Common myeloid progenitor, CD34-positive (primary cell): ENCODE measurements around the gene LRP4.

Experiments used
- CTCF ChIA-PET: fragments of 350-600 bp; sonication (Branson Sonifier 250); formaldehyde crosslinking; loops from one replicate; lab custom pipeline; 2021; ENCODE audit warnings: antibody characterized with exemption; lab: Charles Lee
- POLR2A ChIA-PET: fragments of 350-600 bp; sonication (Branson Sonifier 250); formaldehyde crosslinking; loops from one replicate; lab custom pipeline; 2021; ENCODE audit warnings: antibody characterized with exemption; lab: Charles Lee
- DNase-seq, 3 donors: peaks; one replicate each; pipeline versions ENCODE4 v3.0.0 to v3.0.0-alpha.2; 2013
- H3K27ac ChIP-seq, 2 experiments: 1 replicate in 1 of 2; 2 replicates in 1 of 2; pipeline ENCODE4 v1.7.0; 2013; ENCODE audit warnings: inconsistent platforms in 2 of 2, low read length in 2 of 2, mild to moderate bottlenecking in 2 of 2, low read depth in 1 of 2, moderate library complexity in 1 of 2; ENCODE audit not compliant: severe bottlenecking in 2 of 2, insufficient read depth in 1 of 2, poor library complexity in 1 of 2
- H3K27me3 ChIP-seq, 5 experiments: replicated peaks in 2 of 5; 1 replicate in 3 of 5; 2 replicates in 2 of 5; pipeline versions ENCODE4 v1.6.1 to v1.7.0; 2013; ENCODE audit warnings: low read length in 4 of 5, mild to moderate bottlenecking in 2 of 5, moderate library complexity in 2 of 5, inconsistent platforms in 1 of 5; ENCODE audit not compliant: insufficient read depth in 5 of 5, control insufficient read depth in 4 of 5
- H3K36me3 ChIP-seq, 4 experiments: 1 replicate in 2 of 4; 2 replicates in 2 of 4; pipeline versions ENCODE4 v1.6.1 to v1.7.0; 2013; ENCODE audit warnings: low read length in 3 of 4, control low read depth in 1 of 4, mild to moderate bottlenecking in 1 of 4; ENCODE audit not compliant: control insufficient read depth in 4 of 4, insufficient read depth in 4 of 4
- H3K4me1 ChIP-seq, 4 experiments: 1 replicate in 3 of 4; 2 replicates in 1 of 4; pipeline versions ENCODE4 v1.6.1 to v1.7.1; 2013; ENCODE audit warnings: low read length in 3 of 4, mild to moderate bottlenecking in 3 of 4, control low read depth in 1 of 4, inconsistent platforms in 1 of 4, moderate library complexity in 1 of 4; ENCODE audit not compliant: control insufficient read depth in 4 of 4, insufficient read depth in 4 of 4; ENCODE audit errors: control extremely low read depth in 1 of 4
- H3K4me3 ChIP-seq, 7 experiments: 1 replicate in 4 of 7; 2 replicates in 3 of 7; pipeline versions ENCODE4 v1.5.1 to v1.7.0; 2013; ENCODE audit warnings: mild to moderate bottlenecking in 7 of 7, low read length in 6 of 7, moderate library complexity in 6 of 7, inconsistent platforms in 2 of 7, low read depth in 2 of 7, control low read depth in 1 of 7; ENCODE audit not compliant: insufficient read depth in 4 of 7, control insufficient read depth in 1 of 7; ENCODE audit errors: extremely low read depth in 1 of 7
- H3K9me3 ChIP-seq, 5 experiments: 1 replicate in 4 of 5; 2 replicates in 1 of 5; pipeline versions ENCODE4 v1.6.1 to v1.7.1; 2013; ENCODE audit warnings: low read length in 4 of 5, mild to moderate bottlenecking in 2 of 5, inconsistent platforms in 1 of 5, low read depth in 1 of 5, moderate library complexity in 1 of 5; ENCODE audit not compliant: control insufficient read depth in 4 of 5, insufficient read depth in 2 of 5; ENCODE audit errors: control extremely low read depth in 1 of 5
- WGBS: methylation state at CpG from one replicate; pipeline ENCODE4 v1.1.5; 2013; ENCODE audit not compliant: insufficient coverage; 5-methylcytosine and 5-hydroxymethylcytosine counted together

Gene LRP4

GRCh38 chr11:46898396-46899095 lies 19.8 kb downstream of the LRP4 start:
- Histone ChIP-seq H3K36me3 (no peaks in the 10 kb centered on the region), H3K27ac (no peak overlapping the region), H3K27me3 (no peaks in the 10 kb centered on the region), H3K4me1 (peaks cover 0 to under 1% (median 0%) of the 10 kb centered on the region in 4 experiments), H3K4me3 (no peak overlapping the region), H3K9me3 (no peaks in the 10 kb centered on the region)
- ChIA-PET POLR2A (interaction anchor here (0.5 kb wide), 1 partner anchor 18 kb away, joined by 3 read pairs; no protein-coding TSS in a partner anchor), CTCF (interaction anchor here (1.2 to 1.5 kb wide), 3 partner anchors 10 to 263 kb away, joined by 3 to 6 read pairs (median 4); no protein-coding TSS in a partner anchor)
- WGBS = 97% methylated on average over 17 of the region's 17 CpGs
- no peak for DNase-seq

- Histone ChIP-seq H3K27me3 (no peaks in the 10 kb centered on the region), H3K36me3 (no peaks in the 10 kb centered on the region), H3K9me3 (no peaks in the 10 kb centered on the region), H3K27ac (no peak overlapping the region), H3K4me1 (no peaks in the 10 kb centered on the region), H3K4me3 (no peak overlapping the region)
- CTCF ChIA-PET = interaction anchor here (0.8 to 1.5 kb wide), 3 partner anchors 16 to 253 kb away, joined by 3 to 6 read pairs (median 4); no protein-coding TSS in a partner anchor
- 94% methylated on average over 8 of the region's 10 CpGs for WGBS
- peak in 2 of 3 donors; percentile 63 to 69 for DNase-seq
- POLR2A ChIA-PET = no interaction called here
Measured at GRCh38 chr11:46896719-46897406, 21.5 kb downstream of the LRP4 start.

- no peaks in the 10 kb centered on the region for H3K36me3 ChIP-seq
- H3K4me3 ChIP-seq = no peak overlapping the region
- no peaks in the 10 kb centered on the region for H3K27me3 ChIP-seq
- DNase-seq = no peak
- H3K4me1 ChIP-seq = no peaks in the 10 kb centered on the region
- CTCF ChIA-PET = interaction anchor here (0.6 to 6.4 kb wide), 8 partner anchors 10 to 267 kb away, joined by 3 to 53 read pairs (median 4); no protein-coding TSS in a partner anchor
- WGBS = 95% methylated on average over 10 of the region's 10 CpGs
- no peak overlapping the region for H3K27ac ChIP-seq
- H3K9me3 ChIP-seq = no peaks in the 10 kb centered on the region
- POLR2A ChIA-PET = no interaction called here
Measured at GRCh38 chr11:46895821-46896220, 22.5 kb downstream of the LRP4 start.

GRCh38 chr11:46894961-46895360 lies 23.4 kb downstream of the LRP4 start:
- no peak for DNase-seq
- POLR2A ChIA-PET = no interaction called here
- H3K4me1 ChIP-seq = no peaks in the 10 kb centered on the region
- no peaks in the 10 kb centered on the region for H3K27me3 ChIP-seq
- WGBS = 97% methylated on average over 10 of the region's 10 CpGs
- no peaks in the 10 kb centered on the region for H3K9me3 ChIP-seq
- no peak overlapping the region for H3K27ac ChIP-seq
- H3K36me3 ChIP-seq = no peaks in the 10 kb centered on the region
- CTCF ChIA-PET = interaction anchor here (1.2 to 6.4 kb wide), 6 partner anchors 22 to 267 kb away, joined by 3 to 53 read pairs (median 4); no protein-coding TSS in a partner anchor
- no peak overlapping the region for H3K4me3 ChIP-seq

GRCh38 chr11:46894506-46894905 lies 23.8 kb downstream of the LRP4 start:
- no peak overlapping the region for H3K27ac ChIP-seq

GRCh38 chr11:46892838-46893237 lies 25.5 kb downstream of the LRP4 start:
- CTCF ChIA-PET = interaction anchor here (1.1 to 10.4 kb wide), 5 partner anchors 8 to 270 kb away, joined by 5 to 106 read pairs (median 9); no protein-coding TSS in a partner anchor
- no peaks in the 10 kb centered on the region for H3K27me3 ChIP-seq
- DNase-seq = no peak
- 96% methylated on average over 9 of the region's 9 CpGs for WGBS
- POLR2A ChIA-PET = no interaction called here
- H3K9me3 ChIP-seq = no peaks in the 10 kb centered on the region
- no peaks in the 10 kb centered on the region for H3K36me3 ChIP-seq
- H3K4me3 ChIP-seq = no peak overlapping the region
- no peaks in the 10 kb centered on the region for H3K4me1 ChIP-seq
- H3K27ac ChIP-seq = no peak overlapping the region

More at GRCh38 chr11:46894506-46894905, 23.8 kb downstream of the LRP4 start:
- Histone ChIP-seq H3K36me3 (no peaks in the 10 kb centered on the region), H3K9me3 (no peaks in the 10 kb centered on the region), H3K4me3 (no peak overlapping the region), H3K27me3 (no peaks in the 10 kb centered on the region), H3K4me1 (no peaks in the 10 kb centered on the region)
- DNase-seq = no peak
- POLR2A ChIA-PET = no interaction called here
- WGBS = 99% methylated on average over 12 of the region's 16 CpGs
- CTCF ChIA-PET = interaction anchor here (0.9 to 10.4 kb wide), 8 partner anchors 19 to 268 kb away, joined by 3 to 106 read pairs (median 6); no protein-coding TSS in a partner anchor
